Activated CD8-positive, alpha-beta T cell treated with anti-CD3 and anti-CD28 coated beads, Interleukin-2, amount 10 ng/mL, durations not matched to agents 7 days and 5 days (primary cell): Measurements from ENCODE around the gene FLNC. TPM values are rescaled to one million over a fixed set of nuclear protein-coding genes. Genes with fewer than 3 reads are reported as not detected.

Experiments used
- total RNA-seq, 2 experiments: library from RNA; stranded (reverse); gene quantifications; one replicate each; pipeline ENCODE4 v1.2.3, GENCODE V29; 2021

FLNC gene
- total RNA-seq, 2 experiments from 2014 or later, result not detected

Other genes starting within 250 kb of the FLNC start
- under 1 TPM; 0.26 to 0.60 TPM for gene GARIN1A, start 158.1 kb upstream of the FLNC start, total RNA-seq
- gene CALU, start 91.0 kb upstream of the FLNC start, total RNA-seq, result 10 to 100 TPM; 34.8 to 35.5 TPM
- not detected for gene OPN1SW, start 54.6 kb upstream of the FLNC start, total RNA-seq
- gene CCDC136, start 38.4 kb upstream of the FLNC start, total RNA-seq, result 1 to 10 TPM; 5.6 to 8.9 TPM
- 100 to 1,000 TPM; 130 to 138 TPM for gene ATP6V1F, start 32.5 kb downstream of the FLNC start, total RNA-seq
- under 1 TPM in 1 of 2 experiments, not detected in 1; 0.21 TPM for gene KCP, start 80.3 kb downstream of the FLNC start, total RNA-seq
- 1 to 10 TPM; 7.4 to 8.0 TPM for gene IRF5, start 107.5 kb downstream of the FLNC start, total RNA-seq
- gene TNPO3, start 224.7 kb downstream of the FLNC start, total RNA-seq, result 10 to 100 TPM; 47.2 to 47.9 TPM